Lung microvascular endothelial cell (primary cell): ENCODE measurements around the gene SF1. TPM values are rescaled to one million over a fixed set of nuclear protein-coding genes. Genes with fewer than 3 reads are reported as not detected.

Source experiments
- DNase-seq, 2 donors: peaks; one replicate each; pipeline versions ENCODE4 v3.0.0 to v3.0.0-alpha.2; 2010; ENCODE audit warnings: low read depth in 2 of 2
- total RNA-seq: library from RNA; depleted of rRNA; stranded (reverse); fragments of >200 nt; gene quantifications from 2 replicates; pipeline ENCODE4 v1.2.1, GENCODE V29; 2014

The SF1 gene
- total RNA-seq, 1 donor from 2014 or later, result 63.7 TPM

- no peak for DNase-seq
These were observed 22.8 kb upstream of the SF1 start for GRCh38 chr11:64801158-64801464.

GRCh38 chr11:64800303-64801157 lies 22.2 kb upstream of the SF1 start:
- no peak for DNase-seq

DNA sequence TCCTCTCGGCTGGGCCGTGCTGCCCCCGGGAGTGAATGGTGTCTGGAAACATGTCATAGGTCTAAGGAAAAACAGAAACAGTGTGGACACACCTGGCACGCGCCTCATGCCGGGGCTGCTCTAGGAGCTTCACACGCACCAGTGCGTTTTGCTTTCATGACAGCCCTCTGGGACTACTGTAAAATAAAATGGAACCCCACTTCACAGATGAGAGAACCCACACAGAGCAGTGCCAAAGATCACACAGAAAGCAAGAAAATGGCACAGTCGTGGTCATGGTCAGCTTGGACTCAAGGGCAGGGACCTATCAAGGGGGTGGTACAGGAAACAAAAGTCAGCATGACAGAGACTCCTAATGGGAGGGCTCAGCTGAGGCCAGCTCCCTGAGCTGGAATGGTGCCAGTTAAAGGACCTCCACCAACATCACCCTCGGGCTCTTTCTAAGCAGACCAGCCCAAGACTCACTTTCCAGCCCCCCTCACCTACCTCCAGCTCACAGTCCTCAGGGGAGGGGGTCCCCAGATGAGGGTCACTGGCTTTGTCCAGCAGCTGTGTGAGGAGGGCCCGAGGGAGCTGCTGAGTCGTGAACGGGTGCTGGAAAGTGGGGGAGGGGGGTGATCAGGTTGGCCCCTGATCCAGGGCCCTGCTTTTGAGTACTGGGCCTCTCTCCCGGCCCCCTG lies 21.4 kb upstream of the SF1 start:
- peak; percentile 60 to 65 for DNase-seq

DNA sequence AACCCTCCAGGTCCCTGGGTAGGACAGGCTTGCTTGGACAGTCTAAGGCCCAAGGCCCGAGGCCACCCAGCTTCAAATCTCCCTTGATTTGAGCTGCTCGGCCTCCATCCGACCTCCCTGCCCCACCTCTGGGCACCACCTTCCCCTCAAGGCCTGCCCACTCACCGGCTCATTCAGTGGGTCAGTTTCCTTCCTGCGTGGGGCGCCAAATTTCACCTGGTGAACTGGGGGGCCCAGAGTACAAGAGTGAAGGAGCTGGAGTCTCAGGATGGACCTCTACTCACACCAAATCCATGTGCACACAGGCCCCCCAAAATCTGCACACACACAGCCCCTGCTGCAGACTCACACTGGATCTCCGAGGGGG lies 20.9 kb upstream of the SF1 start:
- no peak for DNase-seq

GRCh38 chr11:64796757-64797541 lies 18.6 kb upstream of the SF1 start:
- no peak for DNase-seq

DNA sequence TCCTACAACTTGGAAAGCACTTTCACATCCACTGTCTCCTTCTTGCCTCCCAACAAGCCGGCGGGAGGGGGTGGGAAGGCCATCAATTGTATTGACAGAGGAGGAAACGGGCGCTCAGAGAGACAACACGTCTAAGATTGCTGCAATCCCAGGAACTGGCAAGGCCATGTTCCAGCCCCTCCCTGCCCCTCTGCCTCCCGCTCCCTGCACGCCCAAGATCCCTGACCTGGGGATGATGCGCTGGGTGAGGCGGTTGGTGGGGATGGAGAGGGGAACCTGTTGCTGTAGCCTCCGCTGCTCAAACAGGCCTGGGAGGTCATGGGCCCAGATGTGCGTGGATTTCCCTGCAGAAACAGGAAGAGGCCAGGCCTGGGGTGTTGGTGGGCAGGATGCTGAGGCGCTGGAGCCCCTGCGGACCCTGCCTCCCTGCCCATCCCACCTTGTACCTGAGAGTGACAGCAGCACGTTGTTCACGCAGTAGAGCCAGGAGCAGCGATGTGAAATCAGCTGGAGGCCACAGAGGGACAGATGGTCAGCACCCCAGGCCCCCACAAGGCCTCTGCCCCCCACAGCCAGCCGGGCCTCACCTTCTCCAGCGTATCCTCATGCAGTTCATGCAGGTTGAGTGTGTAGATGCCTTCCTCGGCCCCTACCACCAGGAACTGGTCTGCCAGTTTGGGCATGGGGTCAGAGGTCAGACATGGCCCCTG lies 17.9 kb upstream of the SF1 start:
- DNase-seq, result no peak

DNA sequence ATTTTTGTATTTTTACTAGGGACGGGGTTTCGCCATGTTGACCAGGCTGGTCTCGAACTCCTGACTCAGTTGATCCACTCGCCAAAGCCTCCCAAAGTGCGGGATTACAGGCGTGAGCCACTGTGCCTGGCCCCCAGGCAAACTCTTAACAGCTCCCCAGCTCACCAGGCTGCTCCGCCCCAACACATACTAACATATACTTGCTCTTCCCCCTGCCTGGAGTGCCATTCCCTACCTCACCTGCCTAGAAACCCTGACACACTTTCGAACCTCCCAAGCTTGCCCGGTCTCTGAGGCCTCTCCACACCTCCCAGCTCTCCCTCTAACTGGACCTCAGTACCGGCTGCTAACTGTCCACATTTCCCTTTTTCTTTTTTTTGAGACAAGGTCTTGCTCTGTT lies 16.2 kb upstream of the SF1 start:
- no peak for DNase-seq

DNA sequence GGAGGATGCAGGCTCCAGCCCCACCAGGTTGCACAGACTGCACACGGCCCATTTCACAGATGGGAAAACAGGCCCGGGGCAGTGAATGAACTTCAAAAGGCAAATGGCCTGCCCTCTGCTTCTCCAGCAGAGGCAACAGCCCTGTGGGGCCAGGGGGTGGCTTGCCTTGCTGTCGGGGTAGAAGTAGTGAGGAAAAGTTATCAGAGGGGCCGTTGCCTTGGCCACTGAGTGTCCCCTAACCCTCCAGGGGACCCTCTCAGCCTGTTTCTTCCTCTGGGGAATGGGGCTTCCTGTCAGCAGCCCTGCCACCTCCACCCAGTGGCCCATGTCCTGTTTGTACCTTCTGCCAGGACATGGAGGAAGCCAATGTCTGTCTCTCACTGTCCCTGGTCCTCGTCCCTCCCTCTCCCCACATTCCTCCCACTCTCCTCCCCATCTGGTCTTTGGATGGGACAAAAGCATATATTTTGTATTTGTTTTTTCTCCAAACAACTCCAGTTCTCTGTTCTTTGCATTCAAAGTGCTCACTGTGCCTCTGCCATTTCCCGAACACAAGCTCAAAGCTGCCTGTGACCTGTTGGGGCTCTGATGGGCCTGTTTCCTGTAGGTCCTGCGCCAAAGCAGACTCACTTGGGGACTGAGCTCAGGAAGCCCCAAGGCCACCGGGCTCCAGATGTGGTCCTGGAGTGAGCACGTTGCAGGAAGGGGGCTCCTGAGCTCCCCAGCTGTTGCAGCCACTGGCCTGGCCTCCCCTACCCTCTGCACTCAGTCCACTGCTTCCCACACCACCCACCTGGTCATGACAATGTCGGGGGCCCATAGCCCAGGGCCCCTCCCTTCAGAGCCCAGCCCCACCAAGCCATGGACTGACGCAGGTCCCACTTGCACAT lies 15.2 kb upstream of the SF1 start:
- DNase-seq, result peak in 1 of 2 donors; percentile 61

DNA sequence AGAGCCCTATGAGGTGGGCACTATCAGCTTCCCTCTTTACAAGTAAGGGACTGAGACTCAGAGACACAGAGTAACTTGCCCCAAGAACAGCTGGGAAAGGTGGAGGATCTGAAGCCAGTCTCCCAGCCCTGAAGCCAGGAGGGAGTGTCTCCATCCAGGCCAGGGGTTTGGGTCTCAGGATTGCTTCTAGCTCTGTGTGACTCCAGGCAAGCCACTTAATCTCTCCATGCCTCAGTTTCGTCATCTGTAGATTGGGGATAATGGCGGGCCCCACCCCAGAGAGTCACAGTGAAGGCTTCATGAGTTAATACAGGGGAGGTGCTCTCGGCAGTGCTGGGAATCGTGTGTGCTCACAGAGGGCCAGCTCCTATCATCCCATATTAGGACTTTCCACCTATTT lies 14.1 kb upstream of the SF1 start:
- DNase-seq, result no peak

GRCh38 chr11:64791781-64792291 lies 13.5 kb upstream of the SF1 start:
- no peak for DNase-seq

- DNase-seq, result no peak
These were observed 12.1 kb upstream of the SF1 start for GRCh38 chr11:64790205-64791095.

GRCh38 chr11:64789331-64790204 lies 11.2 kb upstream of the SF1 start:
- no peak for DNase-seq

DNA sequence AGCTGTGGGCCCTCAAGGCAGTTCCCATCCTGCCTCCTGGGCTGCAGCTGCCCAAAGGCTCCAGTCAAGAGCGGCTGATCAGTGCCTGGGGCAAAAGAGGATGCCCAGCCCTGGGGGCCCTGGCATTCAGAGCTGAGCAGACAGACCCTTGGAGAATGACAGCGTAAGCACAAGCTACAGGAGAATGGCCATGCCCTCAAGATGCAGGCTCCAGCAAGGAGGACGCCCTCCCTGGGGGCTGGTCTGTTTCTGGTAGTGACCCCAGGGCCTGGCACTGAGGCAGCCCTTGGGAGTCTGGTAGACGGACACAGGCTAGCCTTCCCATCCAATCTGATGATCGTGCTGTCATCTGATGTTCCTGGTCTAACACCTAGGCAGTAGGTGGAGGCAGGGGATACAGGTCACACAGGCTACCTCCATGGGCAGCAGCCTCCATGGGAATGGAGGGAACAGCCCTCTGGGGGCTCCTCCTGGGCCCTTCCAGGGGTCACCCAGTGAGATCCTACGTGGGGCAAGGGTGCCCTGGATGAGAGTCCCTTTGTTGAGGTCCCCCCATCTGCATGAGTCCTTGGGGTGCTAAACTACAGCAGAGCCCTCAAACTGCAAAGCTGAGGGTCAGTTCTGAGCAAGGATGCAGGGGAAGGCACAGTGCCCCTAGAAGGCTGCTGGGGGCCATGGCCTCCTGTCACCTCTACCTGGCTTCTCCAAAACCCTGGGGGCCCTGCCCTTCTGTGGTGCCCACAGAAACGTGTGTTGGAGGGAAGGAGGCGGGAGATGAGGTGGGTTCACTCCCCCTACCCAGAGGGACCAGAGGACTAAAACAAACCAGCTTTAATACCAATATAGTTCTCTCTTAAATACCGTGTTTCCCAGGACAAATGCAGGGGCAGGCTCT lies 10.2 kb upstream of the SF1 start:
- DNase-seq, result no peak

GRCh38 chr11:64787526-64788320 lies 9.4 kb upstream of the SF1 start:
- peak; percentile 71 to 77 for DNase-seq

- DNase-seq, result no peak
These were observed 8.0 kb upstream of the SF1 start for GRCh38 chr11:64786308-64786707.

- no peak for DNase-seq
These were observed 6.7 kb upstream of the SF1 start for GRCh38 chr11:64784813-64785581.
